ENCODE data around the gene BRMS1.
"Not testable (repeated sequence)": the region's sequence is repeated elsewhere in the genome, so short reads cannot be mapped to it uniquely, and the experiment has no call there.

The BRMS1 gene

DNA sequence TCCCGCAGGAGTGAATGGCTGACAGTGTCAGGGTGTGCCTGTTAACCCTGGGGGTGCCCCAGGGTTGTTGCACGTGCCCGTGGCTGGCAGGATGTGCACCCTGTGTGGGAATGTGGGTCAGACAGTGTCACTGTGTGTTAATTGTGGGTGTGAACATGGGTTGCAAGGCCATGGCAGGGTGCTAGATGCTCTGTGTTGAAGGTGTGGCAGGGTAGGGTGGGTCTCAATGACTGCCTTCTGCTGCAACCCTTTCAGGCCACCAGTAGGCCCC is 16.9 kb downstream of the BRMS1 start:
- peak; percentile 55 for DNase-seq
- H3K27ac Mint-ChIP-seq = peak overlapping the region; percentile 87

GRCh38 chr11:66327171-66328030 is 17.5 kb downstream of the BRMS1 start:
- Mint-ChIP-seq H3K36me3 (no peaks in the 10 kb centered on the region), H3K4me3 (no peak overlapping the region)

More for the DNA sequence above, 16.9 kb downstream of the BRMS1 start:
- Mint-ChIP-seq H3K36me3 (no peaks in the 10 kb centered on the region), H3K27me3 (no peaks in the 10 kb centered on the region), H3K4me3 (no peak overlapping the region), H3K9me3 (peaks cover 6% of the 10 kb centered on the region), H3K4me1 (peaks cover 61% of the 10 kb centered on the region)
- CTCF ChIA-PET = no interaction called here

GRCh38 chr11:66326261-66327111 is 18.4 kb downstream of the BRMS1 start:
- H3K27me3 Mint-ChIP-seq = no peaks in the 10 kb centered on the region
- peaks cover 6% of the 10 kb centered on the region for H3K9me3 Mint-ChIP-seq
- H3K4me1 Mint-ChIP-seq = peaks cover 68% of the 10 kb centered on the region
- H3K27ac Mint-ChIP-seq = peak overlapping the region; percentile 87
- no peaks in the 10 kb centered on the region for H3K36me3 Mint-ChIP-seq
- H3K4me3 Mint-ChIP-seq = peak overlapping the region; percentile 58
- CTCF ChIA-PET = interaction anchor here (1.3 to 1.8 kb wide), 2 partner anchors 14 to 16 kb away, joined by 9 to 15 read pairs; no protein-coding TSS in a partner anchor
- peak; percentile 85 for DNase-seq

More at GRCh38 chr11:66327171-66328030, 17.5 kb downstream of the BRMS1 start:
- peak overlapping the region; percentile 87 for H3K27ac Mint-ChIP-seq
- no peak for DNase-seq
- H3K27me3 Mint-ChIP-seq = no peaks in the 10 kb centered on the region
- H3K4me1 Mint-ChIP-seq = peaks cover 65% of the 10 kb centered on the region
- CTCF ChIA-PET = interaction anchor here (1.3 to 1.8 kb wide), 2 partner anchors 15 to 16 kb away, joined by 9 to 15 read pairs; no protein-coding TSS in a partner anchor
- H3K9me3 Mint-ChIP-seq = peaks cover 6% of the 10 kb centered on the region

GRCh38 chr11:66325263-66325671 is 19.6 kb downstream of the BRMS1 start:
- Mint-ChIP-seq H3K27ac (peak overlapping the region; percentile 87), H3K4me3 (no peak overlapping the region), H3K27me3 (no peaks in the 10 kb centered on the region), H3K36me3 (peaks cover 3% of the 10 kb centered on the region), H3K9me3 (peaks cover 7% of the 10 kb centered on the region), H3K4me1 (peaks cover 75% of the 10 kb centered on the region)
- CTCF ChIA-PET = interaction anchor here (1.8 kb wide), 1 partner anchor 13 kb away, joined by 10 read pairs; no protein-coding TSS in a partner anchor
- no peak for DNase-seq

DNA sequence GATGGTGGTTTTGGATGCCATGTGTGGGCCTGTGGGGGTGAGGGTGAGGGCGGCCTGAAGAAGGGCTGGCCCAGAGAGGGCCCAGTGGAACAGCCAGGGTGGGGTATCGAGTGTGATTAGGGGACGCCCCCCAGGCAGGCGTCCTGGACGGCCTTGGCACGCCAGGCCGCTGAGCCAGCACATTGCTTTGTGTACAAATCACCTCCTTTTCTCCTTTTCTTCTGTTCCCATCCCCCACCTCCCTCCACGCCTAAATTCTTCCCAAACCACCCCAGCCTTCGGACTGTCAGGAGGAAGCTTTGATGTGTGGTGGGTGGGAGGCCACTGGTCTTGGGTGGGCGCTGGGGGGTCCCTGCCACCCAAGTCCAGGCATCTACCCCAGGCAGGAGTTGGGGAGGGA is 20.2 kb downstream of the BRMS1 start:
- no peak for DNase-seq
- Mint-ChIP-seq H3K27ac (peak overlapping the region; percentile 59), H3K4me3 (no peak overlapping the region), H3K9me3 (peaks cover 12% of the 10 kb centered on the region), H3K36me3 (peaks cover 7% of the 10 kb centered on the region), H3K4me1 (peaks cover 81% of the 10 kb centered on the region), H3K27me3 (no peaks in the 10 kb centered on the region)
- CTCF ChIA-PET = interaction anchor here (0.9 to 1.8 kb wide), 2 partner anchors 9 to 13 kb away, joined by 3 to 10 read pairs; no protein-coding TSS in a partner anchor

- Mint-ChIP-seq H3K4me1 (peaks cover 85% of the 10 kb centered on the region), H3K27me3 (no peaks in the 10 kb centered on the region), H3K4me3 (no peak overlapping the region), H3K9me3 (peaks cover 15% of the 10 kb centered on the region), H3K27ac (no peak overlapping the region), H3K36me3 (peaks cover 15% of the 10 kb centered on the region)
- CTCF ChIA-PET = interaction anchor here (0.9 to 1.8 kb wide), 2 partner anchors 8 to 12 kb away, joined by 3 to 10 read pairs; no protein-coding TSS in a partner anchor
- DNase-seq = no peak
Measured at GRCh38 chr11:66323684-66324083, 21.2 kb downstream of the BRMS1 start.

DNA sequence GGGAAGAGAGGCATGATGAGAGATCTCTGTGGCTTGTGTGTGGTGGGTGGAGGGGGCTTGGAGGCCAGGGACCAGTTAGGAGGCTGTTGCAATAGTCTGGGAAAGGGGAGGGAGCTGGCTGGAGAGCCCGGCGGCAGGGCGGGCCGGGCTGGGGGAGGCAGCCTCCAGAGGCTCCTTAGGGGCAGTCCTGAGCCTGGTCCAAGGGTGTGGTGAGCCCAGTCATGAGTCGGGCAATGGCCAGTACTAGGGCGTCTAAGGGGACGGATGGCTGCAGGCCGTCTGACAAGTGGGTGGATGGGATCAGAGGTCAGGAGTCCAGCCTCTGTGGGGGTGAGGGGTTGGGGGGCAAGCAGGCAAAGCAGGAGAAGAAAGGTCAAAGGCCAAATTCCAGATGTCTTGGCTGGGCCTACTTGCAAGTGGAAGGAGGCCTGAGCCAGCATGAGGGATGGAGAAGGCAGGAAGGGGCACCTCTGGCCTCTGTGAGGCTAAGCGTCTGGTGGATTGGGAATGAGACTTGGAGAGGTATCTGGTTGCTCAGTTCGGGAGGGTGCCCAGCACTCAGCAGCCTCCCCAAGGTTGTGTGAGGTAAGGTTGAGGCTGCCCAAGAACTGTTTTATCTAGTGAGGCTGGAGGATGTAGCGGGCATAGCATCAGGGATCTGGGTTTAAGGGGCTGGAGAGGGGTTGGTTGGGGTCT is 22.0 kb downstream of the BRMS1 start:
- H3K27ac Mint-ChIP-seq = no peak overlapping the region

GRCh38 chr11:66321606-66322005 is 23.3 kb downstream of the BRMS1 start:
- Mint-ChIP-seq H3K4me3 (no peak overlapping the region), H3K4me1 (peaks cover 83% of the 10 kb centered on the region), H3K36me3 (peaks cover 17% of the 10 kb centered on the region), H3K9me3 (peaks cover 15% of the 10 kb centered on the region), H3K27me3 (no peaks in the 10 kb centered on the region), H3K27ac (no peak overlapping the region)
- CTCF ChIA-PET = interaction anchor here (0.9 to 1.2 kb wide), 2 partner anchors 9 to 10 kb away, joined by 3 to 4 read pairs; no protein-coding TSS in a partner anchor
- no peak for DNase-seq

More for the DNA sequence above, 22.0 kb downstream of the BRMS1 start:
- no peak overlapping the region for H3K4me3 Mint-ChIP-seq
- peaks cover 17% of the 10 kb centered on the region for H3K36me3 Mint-ChIP-seq
- CTCF ChIA-PET = no interaction called here
- DNase-seq = no peak
- no peaks in the 10 kb centered on the region for H3K27me3 Mint-ChIP-seq
- peaks cover 15% of the 10 kb centered on the region for H3K9me3 Mint-ChIP-seq
- H3K4me1 Mint-ChIP-seq = peaks cover 85% of the 10 kb centered on the region

DNA sequence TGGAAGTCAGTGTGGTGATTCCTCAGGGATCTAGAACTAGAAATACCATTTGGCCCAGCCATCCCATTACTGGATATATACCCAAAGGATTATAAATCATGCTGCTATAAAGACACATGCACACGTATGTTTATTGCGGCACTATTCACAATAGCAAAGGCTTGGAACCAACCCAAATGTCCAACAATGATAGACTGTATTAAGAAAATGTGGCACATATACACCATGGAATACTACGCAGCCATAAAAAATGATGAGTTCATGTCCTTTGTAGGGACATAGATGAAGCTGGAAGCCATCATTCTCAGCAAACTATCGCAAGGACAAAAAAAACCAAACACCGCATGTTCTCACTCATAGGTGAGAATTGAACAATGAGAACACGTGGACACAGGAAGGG is 24.2 kb downstream of the BRMS1 start:
- H3K27ac Mint-ChIP-seq, DNase-seq, H3K27me3 Mint-ChIP-seq, H3K4me3 Mint-ChIP-seq, CTCF ChIA-PET: not testable (repeated sequence)
- Mint-ChIP-seq H3K9me3 (peaks cover 15% of the 10 kb centered on the region), H3K4me1 (peaks cover 81% of the 10 kb centered on the region), H3K36me3 (peaks cover 17% of the 10 kb centered on the region)

- peaks cover 15% of the 10 kb centered on the region for H3K9me3 Mint-ChIP-seq
- H3K27ac Mint-ChIP-seq = peak overlapping the region; percentile 33
- H3K4me3 Mint-ChIP-seq, H3K27me3 Mint-ChIP-seq, DNase-seq, CTCF ChIA-PET: not testable (repeated sequence)
- H3K4me1 Mint-ChIP-seq = peaks cover 81% of the 10 kb centered on the region
- peaks cover 20% of the 10 kb centered on the region for H3K36me3 Mint-ChIP-seq
Measured at GRCh38 chr11:66320289-66320688, 24.6 kb downstream of the BRMS1 start.

- peak overlapping the region; percentile 98 for H3K27ac Mint-ChIP-seq
- no peak overlapping the region for H3K4me3 Mint-ChIP-seq
- no peak for DNase-seq
- H3K36me3 Mint-ChIP-seq = peaks cover 22% of the 10 kb centered on the region
- H3K27me3 Mint-ChIP-seq = peaks cover 9% of the 10 kb centered on the region
- CTCF ChIA-PET = interaction anchor here (0.6 kb wide), 1 partner anchor 104 kb away, joined by 3 read pairs; no protein-coding TSS in a partner anchor
- H3K4me1 Mint-ChIP-seq = peaks cover 80% of the 10 kb centered on the region
- H3K9me3 Mint-ChIP-seq = peaks cover 15% of the 10 kb centered on the region
Measured at GRCh38 chr11:66318600-66318970, 26.3 kb downstream of the BRMS1 start.

- Mint-ChIP-seq H3K9me3 (peaks cover 10% of the 10 kb centered on the region), H3K27me3 (peaks cover 9% of the 10 kb centered on the region), H3K36me3 (peaks cover 22% of the 10 kb centered on the region), H3K4me3 (peak overlapping the region; percentile 68), H3K4me1 (peaks cover 77% of the 10 kb centered on the region), H3K27ac (peak overlapping the region; percentile 98)
- CTCF ChIA-PET = interaction anchor here (0.6 kb wide), 1 partner anchor 103 kb away, joined by 3 read pairs; no protein-coding TSS in a partner anchor
- DNase-seq = peak; percentile 85
Measured at GRCh38 chr11:66317723-66318599, 26.9 kb downstream of the BRMS1 start.

GRCh38 chr11:66317322-66317722 is 27.6 kb downstream of the BRMS1 start:
- peaks cover 75% of the 10 kb centered on the region for H3K4me1 Mint-ChIP-seq
- H3K9me3 Mint-ChIP-seq = peaks cover 10% of the 10 kb centered on the region
- H3K4me3 Mint-ChIP-seq = peak overlapping the region; percentile 68
- peak overlapping the region; percentile 98 for H3K27ac Mint-ChIP-seq
- peaks cover 22% of the 10 kb centered on the region for H3K36me3 Mint-ChIP-seq
- peaks cover 9% of the 10 kb centered on the region for H3K27me3 Mint-ChIP-seq
- DNase-seq = peak; percentile 61
- CTCF ChIA-PET = interaction anchor here (0.9 kb wide), 1 partner anchor 27 kb away, joined by 3 read pairs; the partner anchor contains the start of gene BRMS1

All from activated naive CD4-positive, alpha-beta T cell treated with anti-CD3 and anti-CD28 coated beads, Interleukin-2, amount 10 ng/mL, durations not matched to agents 7 days and 5 days (primary cell).